GM19463 (cell line): Measurements from ENCODE around the gene RPS6KB2.

Experiments used
- ATAC-seq: cut with Tn5 transposase; IDR thresholded peaks from one replicate; pipeline ENCODE4 v1.9.1; 2021; ENCODE audit warnings: mild to moderate bottlenecking, moderate library complexity; ENCODE audit not compliant: unreplicated experiment

The RPS6KB2 gene

GRCh38 chr11:67410369-67410831, 17.9 kb upstream of the RPS6KB2 start:
- no peak for ATAC-seq

GRCh38 chr11:67410984-67411784, 17.1 kb upstream of the RPS6KB2 start:
- no peak for ATAC-seq

DNA sequence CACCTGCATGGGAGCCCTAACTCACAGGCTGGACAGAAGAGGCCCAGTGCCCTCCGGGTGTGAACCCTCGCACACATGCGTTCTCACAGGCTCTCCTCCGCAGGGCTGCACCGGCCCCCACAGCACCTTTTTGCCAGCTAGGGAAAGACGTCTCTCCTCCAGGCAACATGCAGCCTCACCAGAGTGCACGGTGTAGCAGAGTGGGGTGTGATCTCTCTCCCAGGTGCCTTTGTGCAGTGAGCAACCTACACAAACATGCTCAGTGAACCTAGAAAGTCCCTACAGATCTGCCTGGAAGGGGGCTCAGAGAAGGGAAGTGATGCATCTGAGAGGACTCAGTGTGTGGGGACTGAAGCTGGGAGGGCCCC, 16.5 kb upstream of the RPS6KB2 start:
- ATAC-seq: no peak

DNA sequence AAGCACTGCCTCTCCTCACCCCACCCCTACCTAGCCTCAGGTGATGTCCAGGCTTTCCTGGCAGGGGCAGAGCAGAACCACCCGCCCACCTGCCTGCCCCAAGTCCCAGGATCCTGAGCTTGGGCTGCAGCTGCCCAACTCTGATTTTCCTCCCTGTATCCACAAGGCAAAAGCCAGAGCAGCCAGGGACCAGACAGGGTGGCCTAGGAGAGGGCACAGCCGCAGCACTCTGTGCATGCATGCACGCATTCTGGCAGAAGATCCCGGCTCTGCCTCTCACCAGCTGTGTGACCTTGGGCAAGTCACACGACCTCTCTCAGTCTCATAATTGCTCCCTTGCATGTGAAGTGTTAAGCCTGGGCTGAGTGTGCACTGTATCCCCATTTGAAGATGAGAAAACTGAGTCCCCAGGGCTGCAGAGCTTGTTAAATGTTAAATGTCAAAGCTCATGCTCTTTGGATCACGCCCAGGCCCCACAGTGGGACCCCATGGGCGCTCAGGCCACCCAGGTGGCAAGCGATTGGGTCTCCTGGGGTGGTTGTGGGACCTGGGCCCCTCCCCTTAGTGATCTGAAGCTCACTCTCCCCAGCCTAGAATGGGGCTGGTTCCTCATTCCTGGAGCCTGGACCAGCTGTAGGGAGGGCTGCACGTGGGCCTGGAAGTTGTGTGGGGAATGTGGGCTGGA, 15.7 kb upstream of the RPS6KB2 start:
- no peak for ATAC-seq

- no peak for ATAC-seq
Observed at GRCh38 chr11:67413266-67413849, 14.9 kb upstream of the RPS6KB2 start.

- no peak for ATAC-seq
Observed at GRCh38 chr11:67415501-67416304, 12.6 kb upstream of the RPS6KB2 start, which contains the start of gene CARNS1. CARNS1 (plus strand) TSS chr11:67415678; CDS start chr11:67416200, 522 bp downstream.

DNA sequence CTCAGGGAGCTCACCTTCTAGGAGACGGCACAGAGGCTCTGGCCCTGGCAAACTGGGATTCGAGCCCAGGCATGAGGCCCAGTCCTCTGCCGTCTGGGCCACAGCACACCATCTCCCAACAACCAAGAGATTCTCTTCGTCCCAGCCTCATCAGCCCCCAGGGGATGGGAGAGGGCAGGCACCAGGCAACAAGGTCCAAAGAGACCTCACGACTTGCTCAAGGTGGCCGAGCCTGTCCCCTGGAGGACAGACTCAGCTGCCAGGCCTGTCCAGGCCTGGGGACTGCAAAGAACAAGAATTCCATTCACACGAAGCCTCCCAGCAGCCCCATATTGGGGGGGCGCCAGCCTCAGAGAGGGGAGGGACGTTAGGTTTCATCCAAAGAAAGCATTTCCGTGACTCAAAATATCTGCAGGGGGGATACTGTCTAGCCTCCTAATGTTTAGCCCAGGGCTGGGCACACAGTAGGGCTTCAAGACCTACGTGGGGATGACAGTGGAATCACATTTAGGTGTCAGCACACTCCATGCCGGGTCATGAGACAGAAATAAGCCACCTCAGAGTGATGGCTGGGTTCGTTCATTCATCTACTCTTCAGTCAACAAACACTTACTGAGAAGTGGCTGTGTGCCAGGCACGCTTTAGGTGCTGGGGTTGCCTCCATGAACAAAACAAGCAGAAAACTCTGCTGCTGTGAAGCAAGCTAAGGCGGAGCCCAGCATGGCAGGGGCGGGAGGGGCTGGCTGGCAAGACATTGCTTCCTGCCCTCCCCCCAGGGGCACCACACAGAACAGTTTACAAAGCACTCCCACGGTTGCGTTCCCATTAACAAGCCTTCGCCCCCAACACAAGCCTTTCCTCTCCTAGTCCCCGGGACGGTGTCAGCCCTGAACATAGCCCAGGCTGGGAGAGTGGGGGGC, 11.6 kb upstream of the RPS6KB2 start:
- no peak for ATAC-seq

GRCh38 chr11:67417425-67417824, 10.9 kb upstream of the RPS6KB2 start:
- no peak for ATAC-seq

- no peak for ATAC-seq
Observed at GRCh38 chr11:67418476-67419281, 9.6 kb upstream of the RPS6KB2 start.

DNA sequence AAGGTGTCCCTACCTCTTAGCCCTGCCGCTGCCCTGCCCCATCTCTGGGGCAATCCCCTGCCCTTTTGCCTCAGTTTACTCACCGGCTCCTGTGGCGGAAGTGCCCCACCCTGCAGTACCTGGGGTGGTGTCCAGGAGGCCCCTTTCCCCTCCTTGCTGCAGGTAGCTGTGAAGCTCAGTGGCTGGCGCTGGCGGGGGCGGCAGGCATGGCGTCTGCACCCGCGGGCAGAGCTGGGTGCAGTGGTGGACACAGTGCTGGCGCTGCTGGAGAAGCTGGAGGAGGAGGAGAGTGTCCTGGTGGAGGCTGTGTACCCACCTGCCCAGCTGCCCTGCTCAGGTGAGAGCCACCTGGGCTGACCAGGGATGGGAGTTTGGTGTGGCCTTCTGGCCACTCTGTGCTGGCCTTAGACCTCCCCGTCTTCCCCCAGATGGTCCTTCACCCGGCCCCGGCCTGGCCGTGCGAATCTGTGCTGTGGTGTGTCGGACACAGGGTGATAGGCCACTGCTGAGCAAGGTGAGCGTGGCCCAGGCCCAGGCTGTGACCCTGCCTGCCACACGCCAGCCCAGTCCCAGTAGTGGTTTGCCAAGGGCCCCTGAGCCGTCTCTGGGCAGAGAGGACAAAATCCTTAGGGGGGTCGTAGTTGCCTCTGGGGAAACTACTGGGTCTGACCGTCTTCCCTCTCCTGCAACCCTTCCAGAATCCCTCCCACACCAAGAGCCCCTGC, 8.8 kb upstream of the RPS6KB2 start:
- ATAC-seq: no peak

GRCh38 chr11:67420147-67420645, 8.1 kb upstream of the RPS6KB2 start:
- ATAC-seq: no peak

DNA sequence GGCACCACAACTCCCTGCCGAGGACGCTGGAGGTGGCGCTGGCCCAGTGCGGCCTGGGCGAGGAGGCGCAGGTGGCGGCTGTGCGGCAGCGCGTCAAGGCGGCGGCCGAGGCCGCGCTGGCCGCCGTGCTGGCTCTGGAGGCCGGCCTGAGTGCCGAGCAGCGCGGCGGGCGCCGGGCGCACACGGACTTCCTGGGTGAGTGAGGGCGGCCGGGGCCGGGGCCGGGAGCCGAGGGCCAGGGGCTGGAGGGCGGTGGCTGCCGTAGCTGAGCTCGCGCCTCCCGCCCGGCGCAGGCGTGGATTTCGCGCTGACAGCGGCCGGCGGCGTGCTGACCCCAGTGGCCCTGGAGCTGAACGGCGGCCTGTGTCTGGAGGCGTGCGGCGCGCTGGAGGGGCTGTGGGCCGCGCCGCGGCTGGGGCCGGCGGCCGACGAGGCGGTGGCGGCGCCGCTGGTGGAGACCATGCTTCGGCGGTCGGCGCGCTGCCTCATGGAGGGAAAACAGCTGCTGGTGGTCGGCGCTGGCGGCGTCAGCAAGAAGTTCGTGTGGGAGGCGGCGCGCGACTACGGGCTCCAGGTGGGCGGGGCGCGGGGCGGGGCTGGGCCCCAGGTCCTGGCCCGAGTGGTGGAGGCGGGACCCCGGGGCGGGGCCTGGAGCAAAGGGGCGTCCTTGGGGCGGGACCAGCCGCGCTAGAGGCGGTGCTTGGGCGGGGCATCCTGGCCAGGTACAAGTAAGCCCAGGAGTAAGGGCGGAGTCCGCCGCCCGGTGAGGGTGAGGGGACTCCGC, 7.5 kb upstream of the RPS6KB2 start:
- peak; percentile 88 for ATAC-seq

DNA sequence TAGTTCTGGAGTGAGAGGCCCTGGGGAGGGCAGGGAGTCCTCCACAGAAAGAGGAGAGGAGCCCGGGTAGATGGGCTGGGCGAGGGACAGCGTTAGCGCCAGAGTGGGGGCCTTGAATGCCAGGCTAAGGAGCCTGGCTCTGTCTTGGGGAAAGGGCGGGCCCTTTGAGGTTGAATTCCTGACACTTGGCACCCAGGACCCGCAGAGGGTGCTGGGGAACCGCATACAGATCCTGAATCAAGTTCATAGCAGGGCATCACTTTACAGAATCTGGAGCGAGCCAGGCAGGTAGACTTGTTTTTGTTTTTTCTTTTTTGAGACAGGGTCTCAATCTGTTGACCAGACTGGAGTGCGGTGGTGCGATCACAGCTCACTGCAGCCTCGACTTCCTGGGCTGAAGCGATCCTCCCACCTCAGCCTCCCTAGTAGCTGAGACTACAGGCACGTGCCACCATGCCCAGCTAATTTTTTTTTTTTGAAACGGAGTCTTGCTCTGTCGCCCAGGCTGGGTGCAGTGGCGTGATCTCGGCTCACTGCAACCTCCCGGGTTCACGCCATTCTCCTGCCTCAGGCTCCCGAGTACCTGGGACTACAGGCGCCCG, 6.8 kb upstream of the RPS6KB2 start:
- peak; percentile 8 for ATAC-seq

DNA sequence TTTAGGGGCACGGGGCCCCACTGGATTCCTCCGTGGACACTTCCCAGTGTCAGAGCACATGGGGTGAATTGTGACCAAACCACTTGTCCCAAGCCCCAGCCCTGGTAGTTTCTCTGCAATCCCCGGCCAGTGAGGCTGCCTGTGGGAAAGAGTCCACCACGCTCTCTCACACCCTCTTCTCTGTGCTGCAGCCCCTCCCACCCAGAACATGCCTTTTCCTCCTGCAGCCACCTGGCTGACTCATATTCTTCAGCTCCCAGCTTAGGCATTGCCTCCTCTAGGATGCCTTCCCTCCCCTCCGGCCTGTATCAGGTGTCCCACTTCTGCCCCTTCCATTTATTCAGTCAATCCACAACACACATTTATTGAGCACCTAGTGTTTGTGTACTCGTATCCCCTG, 5.4 kb upstream of the RPS6KB2 start:
- no peak for ATAC-seq

GRCh38 chr11:67423466-67423865, 4.8 kb upstream of the RPS6KB2 start:
- no peak for ATAC-seq

- ATAC-seq: no peak
Observed at GRCh38 chr11:67423891-67424613, 4.2 kb upstream of the RPS6KB2 start.
